SK-N-SH (cell line): ENCODE data around the gene PICK1. TPM values are rescaled to one million over a fixed set of nuclear protein-coding genes. Genes with fewer than 3 reads are reported as not detected.

Source experiments
- CTCF ChIA-PET: fragments of 300-600, 350-600 bp; formaldehyde crosslinking; extraction: SDS; loops from one replicate; lab custom pipeline; 2021; lab: Yijun Ruan, JAX
- POLR2A ChIA-PET: fragments of 350-600 bp; sonication (Branson Sonifier 250); formaldehyde crosslinking; extraction: SDS; loops from one replicate; lab custom pipeline; 2020; ENCODE audit warnings: antibody characterized with exemption, inconsistent platforms; lab: Yijun Ruan, JAX
- DNase-seq: peaks from one replicate; pipeline ENCODE4 v3.0.0; 2012
- H2AFZ ChIP-seq: fragments of 200-600 bp; sonication (generic); 2 replicates; pipeline ENCODE4 v1.8.1; 2016; ENCODE audit warnings: antibody characterized with exemption, mild to moderate bottlenecking, low read depth
- H3F3A ChIP-seq: fragments of 200-600 bp; sonication (generic); replicated peaks from 2 replicates; pipeline ENCODE3; 2016; ENCODE audit warnings: antibody characterized with exemption, mild to moderate bottlenecking; ENCODE audit not compliant: insufficient read depth
- H3K27ac ChIP-seq, 2 experiments: fragments of 200-500 bp in 1 of 2; fragments of 200-600 bp in 1 of 2; sonication (Bioruptor generic) in 1 of 2; sonication (generic), shearing (Covaris generic) in 1 of 2; 2 replicates each; pipeline versions ENCODE4 v1.5.1 to v1.6.1; 2014 to 2016; ENCODE audit warnings: low read depth in 2 of 2, inconsistent platforms in 1 of 2, low read length in 1 of 2, mild to moderate bottlenecking in 1 of 2, mixed read lengths in 1 of 2
- H3K27me3 ChIP-seq: fragments of 200-600 bp; sonication (generic), shearing (Covaris generic); 2 replicates; pipeline ENCODE4 v1.6.1; 2016; ENCODE audit warnings: mixed run types; ENCODE audit not compliant: insufficient read depth
- H3K36me3 ChIP-seq, 2 experiments: fragments of 200-500 bp in 1 of 2; fragments of 200-600 bp in 1 of 2; sonication (Bioruptor generic) in 1 of 2; sonication (generic) in 1 of 2; replicated peaks in 1 of 2; 2 replicates each; pipeline versions ENCODE3 to v1.5.1; 2014 to 2016; ENCODE audit warnings: low read length in 1 of 2, mild to moderate bottlenecking in 1 of 2; ENCODE audit not compliant: insufficient read depth in 2 of 2, control insufficient read depth in 1 of 2
- H3K4me1 ChIP-seq, 2 experiments: fragments of 200-500 bp in 1 of 2; fragments of 200-600 bp in 1 of 2; sonication (Bioruptor generic) in 1 of 2; sonication (generic), shearing (Covaris generic) in 1 of 2; 2 replicates each; pipeline versions ENCODE4 v1.5.1 to v1.6.1; 2014 to 2016; ENCODE audit warnings: low read depth in 1 of 2, low read length in 1 of 2, mixed run types in 1 of 2; ENCODE audit not compliant: insufficient read depth in 2 of 2, control insufficient read depth in 1 of 2
- H3K4me2 ChIP-seq: fragments of 200-600 bp; sonication (generic), shearing (Covaris generic); 2 replicates; pipeline ENCODE4 v1.6.1; 2017; ENCODE audit warnings: mixed run types
- H3K4me3 ChIP-seq, 2 experiments: fragments of 200-500 bp in 1 of 2; fragments of 200-600 bp in 1 of 2; sonication (Bioruptor generic) in 1 of 2; sonication (generic), shearing (Covaris generic) in 1 of 2; 2 replicates each; pipeline versions ENCODE4 v1.5.1 to v1.8.1; 2014 to 2016; ENCODE audit warnings: low read depth in 2 of 2, inconsistent platforms in 1 of 2, low read length in 1 of 2, mild to moderate bottlenecking in 1 of 2, mixed read lengths in 1 of 2, moderate library complexity in 1 of 2
- H3K79me2 ChIP-seq: fragments of 200-600 bp; sonication (generic); 2 replicates; pipeline ENCODE4 v1.8.1; 2017; ENCODE audit warnings: mild to moderate bottlenecking; ENCODE audit not compliant: insufficient read depth
- H3K9ac ChIP-seq: fragments of 200-600 bp; sonication (generic); 2 replicates; pipeline ENCODE4 v1.6.1; 2017; ENCODE audit warnings: mixed run types
- H3K9me2 ChIP-seq: fragments of 200-600 bp; sonication (generic); 2 replicates; pipeline ENCODE4 v1.6.1; 2017; ENCODE audit warnings: mixed run types
- H3K9me3 ChIP-seq: fragments of 200-600 bp; sonication (generic); 2 replicates; pipeline ENCODE4 v1.6.1; 2017; ENCODE audit warnings: mixed run types, mild to moderate bottlenecking, moderate library complexity
- H4K20me1 ChIP-seq: fragments of 200-600 bp; sonication (generic); 2 replicates; pipeline ENCODE4 v1.6.1; 2017; ENCODE audit warnings: mild to moderate bottlenecking, mixed run types; ENCODE audit not compliant: insufficient read depth
- EZH2phosphoT487 ChIP-seq: fragments of 200-600 bp; sonication (generic); IDR thresholded peaks from 2 replicates; pipeline ENCODE4 v1.6.1; 2017; ENCODE audit warnings: low read depth, mixed run types, mild to moderate bottlenecking, antibody characterized with exemption, moderate library complexity, borderline replicate concordance
- FOSL2 ChIP-seq: IDR thresholded peaks from 2 replicates; pipeline ENCODE4 v1.4.0; 2012; ENCODE audit warnings: low read depth, mild to moderate bottlenecking, moderate library complexity, borderline replicate concordance
- FOXM1 ChIP-seq: IDR thresholded peaks from 2 replicates; pipeline ENCODE4 v1.4.0; 2012; ENCODE audit warnings: low read depth, mild to moderate bottlenecking
- NFIC ChIP-seq: IDR thresholded peaks from 2 replicates; pipeline ENCODE4 v1.4.0; 2012; ENCODE audit warnings: borderline replicate concordance
- WGBS: methylation state at CpG from one replicate; pipeline ENCODE4 v1.1.6; 2017; ENCODE audit warnings: low lambda C conversion rate; 5-methylcytosine and 5-hydroxymethylcytosine counted together
- polyA plus RNA-seq, 3 experiments: library from polyadenylated mRNA; depleted of rRNA; stranded (reverse); fragments of >200 nt; gene quantifications; 2 replicates each; pipeline ENCODE4 v1.2.3, GENCODE V29; 2012
- TF ChIP-seq, protein P1 (sequence below): fragments of 200-600 bp; sonication (generic); IDR thresholded peaks from 2 replicates; pipeline ENCODE4 v1.6.1; 2017; ENCODE audit warnings: antibody characterized with exemption, mild to moderate bottlenecking, moderate library complexity
- TF ChIP-seq, protein P2 (sequence below): IDR thresholded peaks from 2 replicates; pipeline ENCODE4 v1.4.0; 2012; ENCODE audit warnings: low read depth
- TF ChIP-seq, protein P3 (sequence below): IDR thresholded peaks from 2 replicates; pipeline ENCODE4 v1.6.1; 2012; ENCODE audit warnings: mild to moderate bottlenecking, low read depth, low read length, moderate library complexity

PICK1 gene
- polyA plus RNA-seq, 1 of the 3 experiments (the other 2 are of a cell fraction): 36.8 TPM

DNA sequence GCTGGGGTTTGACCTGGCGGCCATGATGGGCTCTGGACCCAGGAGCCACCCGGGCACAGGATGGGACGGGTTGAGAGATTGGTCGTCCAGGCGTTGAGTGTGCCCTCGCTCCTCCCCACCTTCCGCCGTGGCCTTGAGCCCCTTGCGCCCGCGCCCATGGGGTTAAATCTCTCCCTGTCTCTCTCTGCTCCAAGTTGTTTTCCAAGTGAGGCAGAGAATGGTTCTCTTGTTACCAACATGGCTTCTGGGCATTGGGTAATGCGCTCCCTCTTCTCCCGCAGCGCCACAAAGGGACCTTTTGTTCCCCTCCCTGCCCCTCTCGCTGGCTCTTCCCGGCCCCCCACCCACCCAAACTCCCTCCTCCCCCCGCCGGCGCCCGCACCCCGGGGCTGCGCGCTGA is 18.8 kb upstream of the PICK1 start:
- H4K20me1 ChIP-seq: no peaks in the 10 kb centered on the region
- H3K9me3 ChIP-seq: no peaks in the 10 kb centered on the region
- H3K79me2 ChIP-seq: no peaks in the 10 kb centered on the region
- TF ChIP-seq EZH2phosphoT487: no peak
- no peak overlapping the region for H3K27ac ChIP-seq
- no peaks in the 10 kb centered on the region for H3K27me3 ChIP-seq
- no peaks in the 10 kb centered on the region for H3K36me3 ChIP-seq
- H3F3A ChIP-seq: no peaks in the 10 kb centered on the region
- 80% methylated on average over 8 of the region's 23 CpGs for WGBS
- H3K4me2 ChIP-seq: no peak overlapping the region
- no peak overlapping the region for H3K9ac ChIP-seq
- H3K9me2 ChIP-seq: no peaks in the 10 kb centered on the region
- H3K4me1 ChIP-seq: peaks cover 0 to 4% of the 10 kb centered on the region in 2 experiments; a peak in 1 of 4 replicates
- peak; percentile 5 for DNase-seq
- H2AFZ ChIP-seq: no peak overlapping the region
- CTCF ChIA-PET: no interaction called here
- POLR2A ChIA-PET: no interaction called here
- H3K4me3 ChIP-seq: no peak overlapping the region

DNA sequence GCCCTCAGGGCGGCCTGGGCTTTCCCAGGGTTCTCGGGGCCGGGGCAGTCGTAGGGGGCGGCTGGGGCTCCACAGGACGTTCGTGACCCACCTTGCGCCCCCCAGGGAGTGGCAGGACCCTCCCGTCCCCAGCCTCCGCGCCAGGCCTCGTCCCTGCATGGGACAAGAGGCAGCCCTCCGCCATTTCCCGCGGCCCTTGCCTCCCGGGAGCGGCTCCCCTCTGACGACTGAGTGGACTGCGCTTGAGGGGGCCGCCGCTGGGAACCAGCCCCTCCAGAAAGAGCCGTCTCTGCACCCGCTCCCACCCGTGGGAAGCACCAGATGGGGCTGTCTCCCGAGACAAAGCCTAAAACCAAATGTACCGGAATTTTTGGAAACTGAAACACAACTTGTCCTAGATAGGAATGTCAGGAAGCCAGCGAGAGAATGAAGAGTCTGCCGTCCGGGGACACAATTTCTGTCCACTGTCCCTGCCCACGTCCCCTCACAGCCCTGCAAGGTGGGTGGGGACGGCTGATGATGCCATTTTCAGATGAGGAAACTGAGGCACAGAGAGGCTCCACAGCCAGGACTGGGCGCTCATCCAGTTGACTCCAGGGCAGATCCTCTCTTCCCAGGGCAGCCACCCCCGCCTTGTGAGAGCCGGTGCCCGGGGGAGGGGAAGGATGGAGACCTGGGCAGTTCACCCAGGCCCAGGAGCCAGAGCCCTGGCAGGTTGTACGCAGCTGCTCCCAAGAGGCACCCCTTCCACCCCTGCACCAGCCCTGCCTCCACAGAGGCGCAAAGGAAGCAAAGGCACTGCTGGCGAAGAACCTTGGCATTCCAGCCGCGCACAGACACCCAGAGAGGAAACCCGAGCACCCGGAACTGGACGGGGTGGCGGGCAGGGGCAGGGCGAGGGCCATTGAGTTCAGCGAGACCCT is 18.1 kb upstream of the PICK1 start:
- WGBS: 92% methylated on average over 20 of the region's 46 CpGs

More for the DNA sequence above, 18.1 kb upstream of the PICK1 start:
- Histone ChIP-seq H3K27me3 (no peaks in the 10 kb centered on the region), H3K27ac (no peak overlapping the region), H3K9me2 (no peaks in the 10 kb centered on the region), H3F3A (no peaks in the 10 kb centered on the region), H4K20me1 (no peaks in the 10 kb centered on the region), H2AFZ (no peak overlapping the region), H3K79me2 (no peaks in the 10 kb centered on the region), H3K4me1 (peaks cover 0 to 3% of the 10 kb centered on the region in 2 experiments; a peak in 1 of 4 replicates), H3K36me3 (no peaks in the 10 kb centered on the region), H3K4me2 (no peak overlapping the region), H3K4me3 (no peak overlapping the region), H3K9ac (no peak overlapping the region), H3K9me3 (no peaks in the 10 kb centered on the region)
- DNase-seq: no peak
- ChIA-PET POLR2A (no interaction called here), CTCF (interaction anchor here (2.4 kb wide), 1 partner anchor 13 kb away, joined by 8 read pairs; no protein-coding TSS in a partner anchor)
- TF ChIP-seq, protein P1, sequence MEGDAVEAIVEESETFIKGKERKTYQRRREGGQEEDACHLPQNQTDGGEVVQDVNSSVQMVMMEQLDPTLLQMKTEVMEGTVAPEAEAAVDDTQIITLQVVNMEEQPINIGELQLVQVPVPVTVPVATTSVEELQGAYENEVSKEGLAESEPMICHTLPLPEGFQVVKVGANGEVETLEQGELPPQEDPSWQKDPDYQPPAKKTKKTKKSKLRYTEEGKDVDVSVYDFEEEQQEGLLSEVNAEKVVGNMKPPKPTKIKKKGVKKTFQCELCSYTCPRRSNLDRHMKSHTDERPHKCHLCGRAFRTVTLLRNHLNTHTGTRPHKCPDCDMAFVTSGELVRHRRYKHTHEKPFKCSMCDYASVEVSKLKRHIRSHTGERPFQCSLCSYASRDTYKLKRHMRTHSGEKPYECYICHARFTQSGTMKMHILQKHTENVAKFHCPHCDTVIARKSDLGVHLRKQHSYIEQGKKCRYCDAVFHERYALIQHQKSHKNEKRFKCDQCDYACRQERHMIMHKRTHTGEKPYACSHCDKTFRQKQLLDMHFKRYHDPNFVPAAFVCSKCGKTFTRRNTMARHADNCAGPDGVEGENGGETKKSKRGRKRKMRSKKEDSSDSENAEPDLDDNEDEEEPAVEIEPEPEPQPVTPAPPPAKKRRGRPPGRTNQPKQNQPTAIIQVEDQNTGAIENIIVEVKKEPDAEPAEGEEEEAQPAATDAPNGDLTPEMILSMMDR: no peak
- TF ChIP-seq, protein P2, sequence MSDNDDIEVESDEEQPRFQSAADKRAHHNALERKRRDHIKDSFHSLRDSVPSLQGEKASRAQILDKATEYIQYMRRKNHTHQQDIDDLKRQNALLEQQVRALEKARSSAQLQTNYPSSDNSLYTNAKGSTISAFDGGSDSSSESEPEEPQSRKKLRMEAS: no peak
- TF ChIP-seq FOSL2 (no peak), FOXM1 (no peak), NFIC (no peak)
- TF ChIP-seq, protein P3, sequence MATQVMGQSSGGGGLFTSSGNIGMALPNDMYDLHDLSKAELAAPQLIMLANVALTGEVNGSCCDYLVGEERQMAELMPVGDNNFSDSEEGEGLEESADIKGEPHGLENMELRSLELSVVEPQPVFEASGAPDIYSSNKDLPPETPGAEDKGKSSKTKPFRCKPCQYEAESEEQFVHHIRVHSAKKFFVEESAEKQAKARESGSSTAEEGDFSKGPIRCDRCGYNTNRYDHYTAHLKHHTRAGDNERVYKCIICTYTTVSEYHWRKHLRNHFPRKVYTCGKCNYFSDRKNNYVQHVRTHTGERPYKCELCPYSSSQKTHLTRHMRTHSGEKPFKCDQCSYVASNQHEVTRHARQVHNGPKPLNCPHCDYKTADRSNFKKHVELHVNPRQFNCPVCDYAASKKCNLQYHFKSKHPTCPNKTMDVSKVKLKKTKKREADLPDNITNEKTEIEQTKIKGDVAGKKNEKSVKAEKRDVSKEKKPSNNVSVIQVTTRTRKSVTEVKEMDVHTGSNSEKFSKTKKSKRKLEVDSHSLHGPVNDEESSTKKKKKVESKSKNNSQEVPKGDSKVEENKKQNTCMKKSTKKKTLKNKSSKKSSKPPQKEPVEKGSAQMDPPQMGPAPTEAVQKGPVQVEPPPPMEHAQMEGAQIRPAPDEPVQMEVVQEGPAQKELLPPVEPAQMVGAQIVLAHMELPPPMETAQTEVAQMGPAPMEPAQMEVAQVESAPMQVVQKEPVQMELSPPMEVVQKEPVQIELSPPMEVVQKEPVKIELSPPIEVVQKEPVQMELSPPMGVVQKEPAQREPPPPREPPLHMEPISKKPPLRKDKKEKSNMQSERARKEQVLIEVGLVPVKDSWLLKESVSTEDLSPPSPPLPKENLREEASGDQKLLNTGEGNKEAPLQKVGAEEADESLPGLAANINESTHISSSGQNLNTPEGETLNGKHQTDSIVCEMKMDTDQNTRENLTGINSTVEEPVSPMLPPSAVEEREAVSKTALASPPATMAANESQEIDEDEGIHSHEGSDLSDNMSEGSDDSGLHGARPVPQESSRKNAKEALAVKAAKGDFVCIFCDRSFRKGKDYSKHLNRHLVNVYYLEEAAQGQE: no peak
